ENCODE data around the gene LAMB2. TPM values are rescaled to one million over a fixed set of nuclear protein-coding genes. Genes with fewer than 3 reads are reported as not detected.
A peak's percentile ranks its signal among the peaks of the same experiment; 100 is the strongest.

Gene LAMB2
- total RNA-seq, 1 donor from 2014 or later: not detected

- ATAC-seq (ENCODE audit: low read depth) (no peak), DNase-seq (no peak)
- H3K27ac Mint-ChIP-seq: peak overlapping the region; percentile 41
- POLR2A ChIA-PET: interaction anchor here (1.4 to 3.3 kb wide), 3 partner anchors 29 to 115 kb away, joined by 3 to 76 read pairs (median 10); partner anchors contain the start of genes QRICH1 and WDR6
- peaks cover 18% of the 10 kb centered on the region for H3K36me3 Mint-ChIP-seq (ENCODE audit: low read depth)
- intact Hi-C loops (cut with micrococcal nuclease): no loop called here
- no peak for TF ChIP-seq CTCF (IDR thresholded peaks at IDR 0.05)
- peaks cover 17% of the 10 kb centered on the region for H3K4me1 Mint-ChIP-seq
- H3K9me3 Mint-ChIP-seq: no peaks in the 10 kb centered on the region
- CTCF ChIA-PET: no interaction called here
- no peaks in the 10 kb centered on the region for H3K27me3 Mint-ChIP-seq
- H3K4me3 Mint-ChIP-seq: peak overlapping the region; percentile 84
Observed at GRCh38 chr3:49122022-49122421, 10.8 kb downstream of the LAMB2 start.

GRCh38 chr3:49121132-49121736, 11.6 kb downstream of the LAMB2 start:
- no peak for TF ChIP-seq CTCF (IDR thresholded peaks at IDR 0.05)
- intact Hi-C loops (cut with micrococcal nuclease): loop anchor here (1.0 kb wide), 1 partner anchor 45 kb away; the partner anchor contains the start of gene CCDC71
- ChIA-PET POLR2A (interaction anchor here (0.6 to 3.3 kb wide), 19 partner anchors 12 to 819 kb away, joined by 3 to 76 read pairs (median 6); partner anchors contain the start of genes ARIH2, DAG1, IMPDH2 and KLHDC8B), CTCF (interaction anchor here (0.7 to 1.2 kb wide), 3 partner anchors 27 to 133 kb away, joined by 3 to 4 read pairs (median 3); no protein-coding TSS in a partner anchor)
- Mint-ChIP-seq H3K36me3 (ENCODE audit: low read depth) (peaks cover 23% of the 10 kb centered on the region), H3K4me1 (peaks cover 17% of the 10 kb centered on the region), H3K27ac (peak overlapping the region; percentile 79), H3K9me3 (no peaks in the 10 kb centered on the region), H3K4me3 (peak overlapping the region; percentile 84), H3K27me3 (no peaks in the 10 kb centered on the region)
- ATAC-seq (ENCODE audit: low read depth): no peak
- DNase-seq: no peak

DNA sequence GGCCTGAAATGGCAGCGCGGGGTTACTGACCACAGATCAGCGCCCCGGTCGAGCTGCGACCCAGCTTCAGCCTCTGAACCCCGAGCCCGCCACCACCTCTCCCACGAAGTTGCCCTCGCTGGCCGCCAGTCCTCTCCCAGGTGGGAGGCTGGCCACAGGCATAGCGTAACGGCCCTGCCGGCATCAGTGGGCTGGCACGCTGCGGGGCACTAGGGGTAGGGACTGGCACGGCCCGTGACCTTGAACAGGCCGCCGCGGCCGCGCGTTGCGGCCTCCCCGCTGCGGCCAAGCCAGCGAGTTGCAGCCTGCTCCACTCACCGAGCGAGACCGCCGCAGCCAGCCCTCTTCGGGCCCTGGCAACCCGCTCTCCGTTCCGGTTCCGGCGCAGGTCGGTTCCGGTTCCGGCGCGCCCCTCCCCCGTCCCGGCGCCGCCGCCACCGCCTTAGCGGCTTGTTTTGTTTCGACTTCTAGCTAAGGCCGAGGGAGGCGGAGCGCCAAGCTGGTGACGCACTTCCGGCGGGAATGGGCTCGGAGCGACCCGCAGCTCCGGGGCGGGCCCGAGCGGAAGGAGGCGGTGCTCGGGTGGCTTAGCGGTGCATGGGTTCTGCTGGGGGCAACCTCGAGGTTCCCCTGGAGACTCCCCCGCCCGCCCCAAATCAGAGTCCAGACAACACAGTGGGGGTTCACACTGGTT, 12.3 kb downstream of the LAMB2 start, which contains the start of gene USP19:
Gene USP19, minus strand, starts transcription at position 386 of the 694 bp plus-strand sequence. CDS start 1,678 bp downstream, outside the sequence.
- Mint-ChIP-seq H3K4me3 (peak within 1 kb of the TSS; percentile 84), H3K36me3 (ENCODE audit: low read depth) (peaks cover 30% of the 10 kb centered on the region), H3K4me1 (peaks cover 17% of the 10 kb centered on the region), H3K27ac (peak within 1 kb of the TSS; percentile 79), H3K27me3 (no peaks in the 10 kb centered on the region), H3K9me3 (no peaks in the 10 kb centered on the region)
- ChIA-PET POLR2A (interaction anchor here (0.5 to 3.3 kb wide), 21 partner anchors 11 to 820 kb away, joined by 3 to 76 read pairs (median 5); partner anchors contain the start of genes ARIH2, DAG1, IMPDH2 and KLHDC8B), CTCF (interaction anchor here (0.7 to 1.2 kb wide), 3 partner anchors 26 to 133 kb away, joined by 3 to 4 read pairs (median 3); no protein-coding TSS in a partner anchor)
- peak; percentile 93 for ATAC-seq (ENCODE audit: low read depth)
- no peak for TF ChIP-seq CTCF (IDR thresholded peaks at IDR 0.05)
- intact Hi-C loops (cut with micrococcal nuclease): loop anchor here (1.0 kb wide), 7 partner anchors 16 to 350 kb away; partner anchors contain the start of genes ARIH2, CCDC71, DAG1 and NDUFAF3
- peak; percentile 95 for DNase-seq

DNA sequence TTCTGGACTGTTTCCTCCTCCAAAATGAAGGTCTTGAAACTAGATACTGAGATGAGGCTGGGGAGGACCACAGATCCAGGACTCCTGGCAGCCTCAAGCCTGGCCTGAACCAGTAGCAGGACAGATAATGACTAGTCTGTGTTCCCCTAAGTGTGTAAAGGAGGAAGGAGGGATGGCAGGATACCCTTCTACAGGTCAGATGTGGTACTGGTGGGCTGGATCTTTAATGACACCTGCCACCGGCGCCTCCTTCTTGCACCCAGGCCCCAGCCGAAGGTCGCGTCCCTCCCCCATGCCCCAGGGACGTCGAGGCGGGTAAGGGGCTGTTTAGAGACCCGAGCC, 12.8 kb downstream of the LAMB2 start:
- ChIA-PET CTCF (interaction anchor here (1.2 kb wide), 1 partner anchor 26 kb away, joined by 3 read pairs; no protein-coding TSS in a partner anchor), POLR2A (interaction anchor here (0.6 to 3.3 kb wide), 10 partner anchors 11 to 350 kb away, joined by 4 to 76 read pairs (median 8); partner anchors contain the start of genes DAG1, KLHDC8B, NDUFAF3 and QARS1)
- no peak for TF ChIP-seq CTCF (IDR thresholded peaks at IDR 0.05)
- H3K4me3 Mint-ChIP-seq: peak overlapping the region; percentile 84
- no peak for ATAC-seq (ENCODE audit: low read depth)
- peak overlapping the region; percentile 79 for H3K27ac Mint-ChIP-seq
- no peak for DNase-seq
- H3K36me3 Mint-ChIP-seq (ENCODE audit: low read depth): peaks cover 35% of the 10 kb centered on the region
- H3K4me1 Mint-ChIP-seq: peaks cover 17% of the 10 kb centered on the region
- intact Hi-C loops (cut with micrococcal nuclease): loop anchor here (1.0 kb wide), 6 partner anchors 16 to 350 kb away; partner anchors contain the start of genes ARIH2, DAG1, NDUFAF3 and QARS1
- H3K27me3 Mint-ChIP-seq: no peaks in the 10 kb centered on the region
- H3K9me3 Mint-ChIP-seq: no peaks in the 10 kb centered on the region

All from activated B cell treated with CpG ODN at 0.5 μM for 24 hours (primary cell).